GM13977 (cell line): ENCODE results near the gene NXPE4.
"Not testable (repeated sequence)": the region's sequence is repeated elsewhere in the genome, so short reads cannot be mapped to it uniquely, and the experiment has no call there.

Source experiments
- DNase-seq: peaks from one replicate; pipeline ENCODE4 v3.0.0; 2012; ENCODE audit warnings: low spot score
- CTCF ChIP-seq: IDR thresholded peaks from 2 replicates; pipeline ENCODE4 v1.5.1; 2012; ENCODE audit warnings: mild to moderate bottlenecking, control low read depth; ENCODE audit not compliant: insufficient read depth; ENCODE audit errors: extremely low read depth, missing control alignments
- in situ Hi-C: fragments of 300-500 bp; cut with MboI; formaldehyde crosslinking; loops from one replicate; pipeline ENCODE4 v1.12.0; 2022; ENCODE audit warnings: low sequenced_read_pairs, low pct_unique_long_range_greater_than_20kb, mixed read lengths, inconsistent platforms; ENCODE audit not compliant: unreplicated experiment

The NXPE4 gene

GRCh38 chr11:114609429-114609828, 13.8 kb upstream of the NXPE4 start:
- TF ChIP-seq CTCF, result no peak
- no peak for DNase-seq
- in situ Hi-C loops, result no loop called here

- DNase-seq, in situ Hi-C loops: not testable (repeated sequence)
These were observed 13.0 kb upstream of the NXPE4 start for GRCh38 chr11:114608605-114609004.

GRCh38 chr11:114607753-114608459, 12.3 kb upstream of the NXPE4 start:
- in situ Hi-C loops, result no loop called here

GRCh38 chr11:114606802-114607075, 11.2 kb upstream of the NXPE4 start:
- in situ Hi-C loops, DNase-seq: not testable (repeated sequence)

More at GRCh38 chr11:114607753-114608459, 12.3 kb upstream of the NXPE4 start:
- DNase-seq, result no peak
- TF ChIP-seq CTCF, result no peak

GRCh38 chr11:114606003-114606801, 10.6 kb upstream of the NXPE4 start:
- DNase-seq, result no peak
- in situ Hi-C loops, result no loop called here
- no peak for TF ChIP-seq CTCF

- no peak for TF ChIP-seq CTCF
These were observed 9.8 kb upstream of the NXPE4 start for GRCh38 chr11:114605370-114605769.

GRCh38 chr11:114604886-114605285, 9.3 kb upstream of the NXPE4 start:
- no peak for DNase-seq
- in situ Hi-C loops, result no loop called here
- no peak for TF ChIP-seq CTCF

More at GRCh38 chr11:114605370-114605769, 9.8 kb upstream of the NXPE4 start:
- in situ Hi-C loops, result no loop called here
- DNase-seq, result no peak
